Activated CD8-positive, alpha-beta T cell treated with anti-CD3 and anti-CD28 coated beads, Interleukin-2, amount 10 ng/mL, durations not matched to agents 7 days and 5 days (primary cell): ENCODE measurements around the gene HJURP. TPM values are rescaled to one million over a fixed set of nuclear protein-coding genes. Genes with fewer than 3 reads are reported as not detected.

Source experiments
- ATAC-seq: fragments of 150-1000 bp; cut with Tn5 transposase; one replicate; pipeline ENCODE4 v1.10.0; 2021; ENCODE audit warnings: moderate library complexity
- CTCF ChIA-PET: fragments of 350-600 bp; sonication (Branson Sonifier 250); formaldehyde crosslinking; loops from one replicate; lab custom pipeline; 2021; ENCODE audit warnings: antibody characterized with exemption; lab: Charles Lee
- POLR2A ChIA-PET: fragments of 350-600 bp; sonication (Branson Sonifier 250); formaldehyde crosslinking; loops from one replicate; lab custom pipeline; 2021; ENCODE audit warnings: antibody characterized with exemption; lab: Charles Lee
- DNase-seq: peaks from one replicate; pipeline ENCODE4 v3.0.0-alpha.2; 2020
- H3K27ac Mint-ChIP-seq: one replicate; pipeline ENCODE4 v1.8.0; 2021; ENCODE audit warnings: mild to moderate bottlenecking, mixed read lengths
- H3K27me3 Mint-ChIP-seq: one replicate; pipeline ENCODE4 v1.8.0; 2021; ENCODE audit warnings: low read depth, mixed read lengths
- H3K36me3 Mint-ChIP-seq: one replicate; pipeline ENCODE4 v1.8.0; 2021; ENCODE audit warnings: low read depth, mixed read lengths
- H3K4me1 Mint-ChIP-seq: one replicate; pipeline ENCODE4 v1.8.0; 2021; ENCODE audit warnings: low read depth, mixed read lengths
- H3K4me3 Mint-ChIP-seq: one replicate; pipeline ENCODE4 v1.8.0; 2021; ENCODE audit warnings: mild to moderate bottlenecking, mixed read lengths
- H3K9me3 Mint-ChIP-seq: one replicate; pipeline ENCODE4 v1.8.0; 2022; ENCODE audit warnings: mixed read lengths; ENCODE audit not compliant: insufficient read depth
- total RNA-seq, 2 experiments: library from RNA; stranded (reverse); gene quantifications; one replicate each; pipeline ENCODE4 v1.2.3, GENCODE V29; 2021

HJURP gene
- total RNA-seq, 2 experiments from 2014 or later, result 128 to 135 TPM

DNA sequence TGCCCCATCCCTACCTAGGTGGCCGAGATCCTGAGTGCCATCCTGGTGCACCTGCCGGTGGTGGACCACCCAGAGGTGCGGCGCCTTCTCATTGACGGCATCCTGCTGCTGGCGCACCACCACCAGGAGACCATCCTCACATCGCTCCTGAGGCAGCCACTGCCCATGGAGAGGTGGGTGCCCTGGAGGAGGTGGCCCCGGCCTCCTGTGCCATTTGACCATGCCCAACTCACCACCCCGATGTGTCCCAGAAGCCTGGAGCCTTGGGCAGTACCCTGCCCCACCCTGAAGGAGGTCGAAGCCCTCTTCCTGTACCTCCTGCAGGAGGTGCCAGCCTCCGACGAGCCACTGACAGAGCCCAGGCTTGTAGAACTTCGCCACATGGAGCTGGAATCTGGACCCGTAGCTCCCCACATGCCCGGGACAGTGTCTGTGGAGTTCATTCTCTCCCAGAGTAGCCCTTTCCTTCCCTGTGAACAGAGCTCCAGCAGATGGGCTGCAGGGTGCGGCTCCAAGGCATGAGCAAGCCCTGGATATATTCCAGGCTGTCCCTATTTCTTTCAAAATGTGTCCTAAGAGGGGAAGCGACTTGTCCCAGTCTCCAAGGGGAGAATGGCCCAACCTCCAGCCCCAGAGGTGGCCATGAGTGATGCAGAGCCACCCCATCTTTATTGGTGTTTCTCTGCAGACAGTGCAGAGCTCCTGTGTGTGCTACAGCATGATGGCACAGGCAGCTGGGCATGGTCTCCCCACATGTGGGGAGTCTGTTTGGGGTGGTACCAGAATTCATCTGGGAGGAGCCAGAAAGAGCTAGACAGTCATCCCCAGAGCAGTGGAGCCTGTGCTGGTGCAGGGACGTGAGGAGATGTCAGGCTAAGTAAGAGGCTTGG lies 34.2 kb downstream of the HJURP start:
- Mint-ChIP-seq H3K27ac (no peak overlapping the region), H3K4me1 (peaks cover 3% of the 10 kb centered on the region), H3K27me3 (peaks cover 5% of the 10 kb centered on the region), H3K9me3 (no peaks in the 10 kb centered on the region), H3K4me3 (no peak overlapping the region), H3K36me3 (no peaks in the 10 kb centered on the region)
- CTCF ChIA-PET, result no interaction called here
- ATAC-seq (no peak), DNase-seq (no peak)
- POLR2A ChIA-PET, result interaction anchor here (0.5 kb wide), 1 partner anchor 19 kb away, joined by 3 read pairs; no protein-coding TSS in a partner anchor

DNA sequence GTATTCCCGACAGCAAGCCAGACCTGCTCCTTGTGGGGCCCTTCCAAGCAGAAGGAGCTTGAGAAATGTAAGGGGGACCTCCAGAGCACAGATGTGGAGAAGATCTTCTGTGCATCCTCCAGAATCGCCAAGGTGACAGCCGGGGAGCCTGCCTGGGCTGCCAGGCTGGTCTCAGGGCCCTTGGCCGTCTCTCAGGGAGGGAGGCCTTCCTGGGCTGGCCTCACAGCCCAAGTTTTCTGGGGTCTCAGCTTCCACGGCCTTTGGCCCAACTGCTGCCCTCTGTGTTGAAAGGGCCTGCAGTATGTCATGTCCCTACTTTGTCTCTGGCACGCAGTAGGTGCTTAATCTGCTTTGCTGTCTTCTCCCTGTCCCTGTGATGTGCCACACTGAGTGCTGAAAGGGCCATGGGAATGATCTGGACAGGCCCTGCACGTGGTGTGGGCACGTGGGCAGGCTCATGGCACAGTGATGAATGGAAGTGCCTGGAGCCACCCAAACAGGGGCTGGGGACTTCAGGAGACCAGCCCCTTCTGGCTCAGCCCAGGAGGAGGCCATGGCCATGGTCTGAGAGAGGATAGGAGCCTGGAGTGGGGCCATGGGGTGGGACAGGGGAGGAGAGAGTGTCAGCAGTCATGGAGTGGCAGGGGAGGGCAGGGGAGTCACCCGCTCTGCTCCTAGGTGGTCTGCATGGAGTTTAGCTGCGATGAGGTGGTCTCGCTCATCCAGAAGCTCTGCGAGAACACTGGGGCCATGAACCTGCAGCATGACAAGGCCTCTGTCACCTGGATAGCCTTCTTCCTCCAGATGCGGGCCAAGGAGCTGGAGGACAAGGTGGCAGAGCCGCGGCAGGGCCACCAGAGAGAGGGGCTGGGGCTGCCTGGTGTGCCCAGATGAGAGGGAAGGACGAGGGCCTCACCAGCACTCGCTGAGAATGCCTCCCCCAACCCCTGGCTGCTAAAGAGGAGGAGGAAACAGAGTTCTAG lies 35.4 kb downstream of the HJURP start:
- Mint-ChIP-seq H3K27me3 (peaks cover 2% of the 10 kb centered on the region), H3K4me3 (no peak overlapping the region), H3K4me1 (peaks cover 3% of the 10 kb centered on the region), H3K36me3 (no peaks in the 10 kb centered on the region), H3K27ac (no peak overlapping the region), H3K9me3 (no peaks in the 10 kb centered on the region)
- CTCF ChIA-PET, result no interaction called here
- ATAC-seq (no peak), DNase-seq (no peak)
- POLR2A ChIA-PET, result no interaction called here

DNA sequence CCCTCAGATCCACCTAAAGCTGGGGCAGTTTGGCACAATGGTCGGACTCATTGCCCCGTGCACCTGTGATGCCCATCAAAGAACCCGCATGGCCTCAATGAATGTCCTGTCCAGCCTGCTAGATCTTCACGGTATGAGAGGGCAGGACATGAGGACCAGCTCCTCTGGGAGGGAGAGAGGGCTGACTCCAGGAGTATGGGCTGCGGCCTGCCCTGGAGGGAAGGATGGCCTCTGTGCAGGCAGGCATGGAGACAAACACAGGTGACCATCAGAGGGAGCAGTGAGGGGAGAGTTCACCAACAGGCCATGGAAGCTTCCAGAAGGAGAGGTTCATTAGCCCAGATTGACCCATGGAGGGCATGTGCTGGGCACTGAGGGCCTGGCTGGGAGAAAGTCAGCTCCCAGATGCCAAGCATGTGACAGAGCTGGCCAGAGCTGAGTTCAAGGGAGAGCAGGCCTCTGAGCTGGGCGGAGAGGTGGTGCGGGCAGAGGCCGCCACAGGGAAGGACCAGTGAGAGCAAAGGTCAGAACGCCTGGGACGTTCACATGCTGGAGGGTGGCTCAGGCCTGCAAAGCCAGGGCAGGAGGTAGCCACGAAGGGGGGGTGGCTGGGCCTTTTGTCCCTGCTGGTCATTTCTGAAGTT lies 36.2 kb downstream of the HJURP start:
- Mint-ChIP-seq H3K27ac (peak overlapping the region; percentile 60), H3K9me3 (no peaks in the 10 kb centered on the region), H3K4me3 (no peak overlapping the region), H3K27me3 (peaks cover 2% of the 10 kb centered on the region), H3K36me3 (no peaks in the 10 kb centered on the region), H3K4me1 (peaks cover 3% of the 10 kb centered on the region)
- ChIA-PET POLR2A (no interaction called here), CTCF (no interaction called here)
- no peak for DNase-seq
- no peak for ATAC-seq

DNA sequence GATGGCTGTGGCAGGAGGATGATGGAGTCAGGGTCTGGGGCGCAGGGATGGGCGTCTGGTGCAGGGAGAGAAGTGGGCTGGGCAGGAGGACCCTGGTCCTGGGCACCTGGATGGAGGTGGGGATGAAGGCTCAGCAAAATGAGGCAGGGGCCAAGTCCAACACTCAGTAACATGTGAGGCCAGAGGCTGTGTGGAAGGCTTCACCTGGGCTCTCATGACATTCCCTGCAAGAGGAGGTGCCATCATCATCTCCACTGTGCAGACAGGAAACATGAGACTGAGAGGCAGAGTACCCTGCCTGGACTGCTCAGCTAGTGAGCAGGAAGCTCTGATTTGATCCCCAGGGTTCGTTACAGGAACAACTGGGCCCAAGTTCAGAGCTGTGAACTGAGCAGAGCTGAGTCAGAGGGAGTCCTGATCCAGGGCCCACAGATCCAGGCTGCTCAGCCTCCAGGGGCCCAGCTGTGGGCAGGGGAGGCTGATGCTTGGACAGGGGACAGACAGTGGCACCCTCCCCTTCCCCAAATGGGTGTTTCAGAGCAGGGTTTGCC lies 36.9 kb downstream of the HJURP start:
- CTCF ChIA-PET, result no interaction called here
- ATAC-seq (no peak), DNase-seq (no peak)
- Mint-ChIP-seq H3K27me3 (peaks cover 4% of the 10 kb centered on the region), H3K4me3 (no peak overlapping the region), H3K4me1 (peaks cover 3% of the 10 kb centered on the region), H3K9me3 (no peaks in the 10 kb centered on the region), H3K27ac (no peak overlapping the region), H3K36me3 (no peaks in the 10 kb centered on the region)
- POLR2A ChIA-PET, result no interaction called here

DNA sequence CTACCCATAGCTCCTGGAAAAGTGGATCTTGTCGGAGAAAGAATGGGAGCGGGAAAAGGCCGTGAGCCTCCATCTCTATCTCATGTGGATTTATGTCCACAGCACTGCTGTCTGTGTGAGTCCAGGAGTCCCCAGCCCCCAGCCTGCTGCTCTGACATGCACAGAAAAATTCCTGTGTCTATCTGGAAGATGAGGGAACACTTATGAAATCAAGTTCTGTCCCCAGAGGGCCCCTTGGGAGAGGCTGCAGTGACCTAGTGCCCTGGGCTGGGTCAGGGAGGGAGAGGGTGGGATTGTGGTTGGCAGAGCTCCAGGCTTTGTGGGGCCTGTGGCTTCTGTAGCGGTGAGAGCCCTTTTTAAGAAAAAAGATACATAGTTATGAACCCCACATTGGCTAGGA lies 37.6 kb downstream of the HJURP start:
- Mint-ChIP-seq H3K9me3 (no peaks in the 10 kb centered on the region), H3K27ac (no peak overlapping the region), H3K36me3 (no peaks in the 10 kb centered on the region), H3K4me1 (peaks cover 3% of the 10 kb centered on the region), H3K4me3 (no peak overlapping the region), H3K27me3 (peaks cover 6% of the 10 kb centered on the region)
- DNase-seq (no peak), ATAC-seq (no peak)
- ChIA-PET CTCF (no interaction called here), POLR2A (no interaction called here)

DNA sequence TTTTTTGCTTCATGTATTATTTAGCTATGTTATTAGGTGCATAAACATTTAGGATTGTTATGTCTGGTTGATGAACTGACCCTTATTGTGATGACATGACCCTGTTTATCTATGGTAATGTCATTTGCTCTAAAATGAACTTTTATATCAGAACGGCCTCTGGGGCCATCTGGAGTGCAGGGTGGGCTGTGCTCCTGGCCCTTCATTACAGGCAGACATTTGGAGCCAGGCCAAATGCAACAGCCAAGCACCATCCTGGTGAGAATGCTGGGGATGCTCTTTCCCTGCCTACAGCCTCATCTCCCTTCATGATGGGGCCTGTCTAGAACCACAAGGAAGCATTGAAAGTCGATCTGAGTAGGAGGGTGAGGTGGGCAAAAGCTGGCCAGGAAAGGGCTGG lies 38.0 kb downstream of the HJURP start:
- H3K4me1 Mint-ChIP-seq, result peaks cover 3% of the 10 kb centered on the region

DNA sequence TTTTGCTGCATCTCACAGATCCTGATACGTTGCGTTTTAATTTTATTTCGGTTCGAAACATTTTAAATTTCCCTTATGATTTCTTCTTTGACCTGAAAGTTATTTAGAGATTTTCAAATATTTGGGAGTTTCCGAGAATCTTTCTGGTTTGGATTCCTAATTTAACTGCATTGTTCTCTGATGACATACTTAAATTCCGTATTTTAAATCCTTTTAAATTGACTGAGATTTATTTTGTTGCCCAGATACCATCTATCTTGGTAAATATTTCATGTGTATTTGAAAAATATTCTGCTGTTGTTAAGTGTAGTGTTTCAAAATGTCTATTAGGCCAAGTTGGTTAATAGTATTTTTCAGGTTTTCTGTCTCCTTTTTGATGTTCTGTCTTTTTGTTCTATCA lies 38.5 kb downstream of the HJURP start:
- Mint-ChIP-seq H3K36me3 (no peaks in the 10 kb centered on the region), H3K4me1 (peaks cover 3% of the 10 kb centered on the region), H3K9me3 (no peaks in the 10 kb centered on the region), H3K27ac (no peak overlapping the region), H3K4me3 (no peak overlapping the region), H3K27me3 (peaks cover 6% of the 10 kb centered on the region)
- no peak for DNase-seq
- ChIA-PET CTCF (no interaction called here), POLR2A (no interaction called here)
- no peak for ATAC-seq

More for the DNA sequence above, 38.0 kb downstream of the HJURP start:
- Mint-ChIP-seq H3K9me3 (no peaks in the 10 kb centered on the region), H3K36me3 (no peaks in the 10 kb centered on the region), H3K27me3 (peaks cover 6% of the 10 kb centered on the region), H3K27ac (no peak overlapping the region), H3K4me3 (no peak overlapping the region)
- ChIA-PET POLR2A (no interaction called here), CTCF (no interaction called here)
- no peak for ATAC-seq
- no peak for DNase-seq

DNA sequence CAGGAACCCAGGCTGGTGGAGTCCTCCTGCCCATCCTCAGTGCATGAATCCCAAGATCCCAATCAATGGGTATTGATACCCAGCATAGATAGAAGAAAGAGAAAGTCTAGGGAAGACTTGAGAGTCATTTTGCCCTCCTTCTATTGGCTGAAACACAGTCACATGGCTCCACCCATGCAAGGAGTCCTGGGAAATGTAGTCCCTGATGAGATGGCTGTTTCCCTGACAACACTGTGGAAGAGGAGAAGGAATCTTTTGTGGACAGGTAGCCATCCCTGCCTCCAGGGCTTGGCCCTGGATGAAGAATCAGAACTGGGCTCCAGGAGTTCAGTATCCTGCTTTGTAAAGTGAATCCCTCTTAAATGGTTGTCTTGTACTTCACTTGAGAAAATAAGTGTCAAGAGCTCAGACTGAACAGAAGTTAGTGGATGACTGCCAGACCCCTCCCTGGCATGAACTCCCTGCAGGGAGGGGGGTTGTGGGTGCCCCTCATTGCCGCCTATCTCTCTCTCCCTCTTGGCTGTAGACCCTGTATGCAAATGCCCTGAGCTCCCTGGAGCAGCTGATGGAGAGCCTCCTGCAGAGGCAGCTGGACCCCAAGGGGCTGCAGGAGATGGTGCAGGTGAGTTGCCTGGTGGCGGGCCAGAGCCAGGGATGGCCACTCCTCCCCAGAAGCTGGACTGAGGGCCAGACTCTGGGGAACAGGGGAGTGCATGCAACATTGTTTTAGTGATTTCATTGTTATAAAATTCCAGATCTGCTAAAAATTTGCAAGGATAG lies 40.1 kb downstream of the HJURP start:
- Mint-ChIP-seq H3K36me3 (no peaks in the 10 kb centered on the region), H3K4me1 (peaks cover 3% of the 10 kb centered on the region), H3K4me3 (no peak overlapping the region), H3K27ac (no peak overlapping the region), H3K27me3 (peaks cover 6% of the 10 kb centered on the region), H3K9me3 (no peaks in the 10 kb centered on the region)
- POLR2A ChIA-PET, result interaction anchor here (0.6 kb wide), 1 partner anchor 755 kb away, joined by 3 read pairs; no protein-coding TSS in a partner anchor
- DNase-seq, result no peak
- no peak for ATAC-seq
- CTCF ChIA-PET, result interaction anchor here (1.5 kb wide), 1 partner anchor 18 kb away, joined by 3 read pairs; no protein-coding TSS in a partner anchor

DNA sequence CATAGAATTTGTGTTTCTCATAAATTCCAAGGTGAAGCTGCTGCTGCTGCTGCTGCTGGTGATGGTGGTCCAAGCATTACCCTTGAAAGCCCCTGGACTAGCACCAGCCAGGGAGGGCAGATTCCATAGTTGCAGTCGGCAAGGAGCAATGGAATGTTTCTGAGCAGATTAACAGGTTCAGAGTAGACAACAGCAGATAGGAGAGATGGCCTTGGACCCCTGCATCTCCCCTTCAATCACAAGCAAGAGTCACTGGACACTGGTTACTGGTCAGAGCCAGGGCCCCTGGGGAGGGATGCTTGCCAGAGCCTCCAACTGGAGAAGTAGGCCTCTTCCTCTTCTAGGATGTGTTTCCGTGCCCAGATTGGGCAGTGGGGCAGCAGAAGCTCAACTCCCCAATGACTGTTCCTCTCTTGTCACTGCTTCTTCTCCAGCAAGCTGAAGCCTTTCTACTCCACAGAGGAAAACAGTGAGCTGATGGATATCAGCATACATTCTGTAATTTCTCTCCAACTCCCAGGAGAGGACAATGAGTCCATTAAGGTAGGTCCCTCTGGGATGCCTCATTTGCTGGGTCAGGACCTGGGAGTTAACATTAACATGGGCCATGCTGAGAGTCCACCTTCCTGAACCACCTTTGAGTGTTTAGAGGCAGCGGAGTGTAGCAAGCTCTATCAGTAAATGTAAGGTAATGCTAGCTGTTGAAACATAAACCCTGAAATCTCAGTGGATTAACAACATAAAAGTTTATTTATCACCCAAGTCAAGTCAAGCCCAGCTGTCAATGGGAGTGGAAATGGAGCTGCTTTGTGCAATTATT lies 40.9 kb downstream of the HJURP start:
- peaks cover 3% of the 10 kb centered on the region for H3K4me1 Mint-ChIP-seq
- no peak overlapping the region for H3K27ac Mint-ChIP-seq
- no peak overlapping the region for H3K4me3 Mint-ChIP-seq
- H3K27me3 Mint-ChIP-seq, result peaks cover 6% of the 10 kb centered on the region
- ChIA-PET CTCF (interaction anchor here (0.6 to 1.5 kb wide), 2 partner anchors 19 to 84 kb away, joined by 3 read pairs; partner anchors contain the start of gene UGT1A3), POLR2A (interaction anchor here (0.6 kb wide), 1 partner anchor 523 kb away, joined by 3 read pairs; no protein-coding TSS in a partner anchor)
- no peaks in the 10 kb centered on the region for H3K9me3 Mint-ChIP-seq
- no peaks in the 10 kb centered on the region for H3K36me3 Mint-ChIP-seq
- DNase-seq (no peak), ATAC-seq (no peak)

DNA sequence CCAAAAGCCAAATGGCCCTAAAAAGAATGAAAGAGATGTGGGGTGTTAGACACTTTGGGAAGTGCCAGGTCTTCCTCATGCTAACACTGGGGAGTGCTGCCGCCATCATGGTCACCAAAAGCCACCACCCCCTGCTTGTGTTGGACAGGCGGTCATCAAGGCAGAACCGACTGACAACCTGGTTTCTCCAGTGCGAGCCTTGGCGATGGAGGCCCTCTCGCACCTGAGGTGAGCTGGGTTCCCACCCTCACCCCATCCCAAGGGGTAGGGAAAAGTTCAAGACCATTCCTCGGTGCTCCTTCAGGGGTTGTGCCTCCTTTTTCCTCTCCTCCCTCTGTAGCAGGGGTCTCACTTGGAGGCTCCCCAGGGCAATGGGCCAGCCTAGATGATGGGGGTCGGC lies 42.6 kb downstream of the HJURP start:
- Mint-ChIP-seq H3K9me3 (no peaks in the 10 kb centered on the region), H3K4me1 (no peaks in the 10 kb centered on the region), H3K36me3 (no peaks in the 10 kb centered on the region), H3K4me3 (no peak overlapping the region), H3K27me3 (peaks cover 6% of the 10 kb centered on the region), H3K27ac (no peak overlapping the region)
- ChIA-PET POLR2A (no interaction called here), CTCF (no interaction called here)
- ATAC-seq (no peak), DNase-seq (no peak)
